Naive thymus-derived CD4-positive, alpha-beta T cell (primary cell): ENCODE results near the gene DDX41. TPM values are rescaled to one million over a fixed set of nuclear protein-coding genes. Genes with fewer than 3 reads are reported as not detected.
A peak's percentile ranks its signal among the peaks of the same experiment; 100 is the strongest.

Experiments
- ATAC-seq: fragments of 150-1000 bp; cut with Tn5 transposase; 2 replicates; pipeline ENCODE4 v1.10.0; 2021; ENCODE audit warnings: mild to moderate bottlenecking, moderate library complexity
- CTCF ChIA-PET: fragments of 350-600 bp; sonication (Branson Sonifier 250); formaldehyde crosslinking; loops from one replicate; lab custom pipeline; 2021; ENCODE audit warnings: antibody characterized with exemption; lab: Charles Lee
- POLR2A ChIA-PET: fragments of 350-600 bp; sonication (Branson Sonifier 250); formaldehyde crosslinking; loops from one replicate; lab custom pipeline; 2021; ENCODE audit warnings: antibody characterized with exemption, inconsistent platforms; lab: Charles Lee
- DNase-seq, 9 donors: peaks; one replicate each; pipeline versions ENCODE4 v3.0.0 to v3.0.0-alpha.2; 2020 to 2022; ENCODE audit warnings: mixed read lengths in 1 of 9
- H3K27ac ChIP-seq: one replicate; pipeline ENCODE4 v1.7.0; 2013; ENCODE audit warnings: mild to moderate bottlenecking, low read depth, low read length, moderate library complexity
- H3K27me3 ChIP-seq, 2 donors: one replicate each; pipeline ENCODE4 v1.7.0; 2013; ENCODE audit warnings: low read length in 2 of 2, mild to moderate bottlenecking in 2 of 2, moderate library complexity in 2 of 2; ENCODE audit not compliant: control insufficient read depth in 2 of 2, insufficient read depth in 2 of 2
- H3K36me3 ChIP-seq, 3 experiments: 1 replicate in 2 of 3; 2 replicates in 1 of 3; pipeline ENCODE4 v1.7.0; 2013; ENCODE audit warnings: low read length in 3 of 3, mild to moderate bottlenecking in 3 of 3, moderate library complexity in 1 of 3; ENCODE audit not compliant: insufficient read depth in 3 of 3, control insufficient read depth in 2 of 3
- H3K4me1 ChIP-seq, 2 donors: one replicate each; pipeline ENCODE4 v1.7.0; 2013; ENCODE audit warnings: low read length in 2 of 2, mild to moderate bottlenecking in 2 of 2, moderate library complexity in 1 of 2; ENCODE audit not compliant: control insufficient read depth in 2 of 2, insufficient read depth in 2 of 2
- H3K4me3 ChIP-seq: 2 replicates; pipeline ENCODE4 v1.7.0; 2013; ENCODE audit warnings: mild to moderate bottlenecking, low read length
- H3K9me3 ChIP-seq, 3 experiments: 1 replicate in 2 of 3; 2 replicates in 1 of 3; pipeline ENCODE4 v1.7.0; 2013; ENCODE audit warnings: low read length in 3 of 3; ENCODE audit not compliant: control insufficient read depth in 2 of 3
- H3K27ac Mint-ChIP-seq, 9 donors: one replicate each; pipeline ENCODE4 v1.8.0; 2020 to 2022; ENCODE audit warnings: mixed read lengths in 9 of 9, mild to moderate bottlenecking in 8 of 9, moderate library complexity in 5 of 9, inconsistent platforms in 2 of 9
- H3K27me3 Mint-ChIP-seq, 5 donors: one replicate each; pipeline ENCODE4 v1.8.0; 2021 to 2022; ENCODE audit warnings: mixed read lengths in 5 of 5, mild to moderate bottlenecking in 1 of 5
- H3K36me3 Mint-ChIP-seq, 5 donors: one replicate each; pipeline ENCODE4 v1.8.0; 2020 to 2022; ENCODE audit warnings: mixed read lengths in 5 of 5, mild to moderate bottlenecking in 3 of 5, inconsistent platforms in 1 of 5
- H3K4me1 Mint-ChIP-seq, 7 donors: one replicate each; pipeline ENCODE4 v1.8.0; 2020 to 2022; ENCODE audit warnings: mixed read lengths in 7 of 7, mild to moderate bottlenecking in 3 of 7, inconsistent platforms in 1 of 7
- H3K4me3 Mint-ChIP-seq, 10 donors: one replicate each; pipeline ENCODE4 v1.8.0; 2020 to 2022; ENCODE audit warnings: mild to moderate bottlenecking in 10 of 10, mixed read lengths in 10 of 10, moderate library complexity in 6 of 10, inconsistent platforms in 2 of 10
- H3K9me3 Mint-ChIP-seq, 11 donors: one replicate each; pipeline ENCODE4 v1.8.0; 2020 to 2022; ENCODE audit warnings: mixed read lengths in 11 of 11, mild to moderate bottlenecking in 4 of 11, inconsistent platforms in 1 of 11, moderate library complexity in 1 of 11
- intact Hi-C, 2 donors: fragments of 100-400 bp; cut with micrococcal nuclease; formaldehyde crosslinking; loops; one replicate each; pipeline ENCODE4 v1.15.1; 2023
- polyA plus RNA-seq, 2 donors: library from polyadenylated mRNA; unstranded; fragments of 300-500 nt; fragmentation: Illumina TruSeq; gene quantifications; one replicate each; pipeline ENCODE4 v1.2.3, GENCODE V29; 2021
- total RNA-seq, 6 experiments: library from RNA in 5 of 6; stranded (reverse) in 5 of 6; gene quantifications; 1 replicate in 5 of 6; 2 replicates in 1 of 6; pipeline ENCODE4 v1.2.3 and lab custom pipeline; 2021 to 2026

The DDX41 gene
- total and polyA plus RNA-seq, 7 experiments from 2014 or later, result 39.2 to 126 (median 71.8) TPM

DNA sequence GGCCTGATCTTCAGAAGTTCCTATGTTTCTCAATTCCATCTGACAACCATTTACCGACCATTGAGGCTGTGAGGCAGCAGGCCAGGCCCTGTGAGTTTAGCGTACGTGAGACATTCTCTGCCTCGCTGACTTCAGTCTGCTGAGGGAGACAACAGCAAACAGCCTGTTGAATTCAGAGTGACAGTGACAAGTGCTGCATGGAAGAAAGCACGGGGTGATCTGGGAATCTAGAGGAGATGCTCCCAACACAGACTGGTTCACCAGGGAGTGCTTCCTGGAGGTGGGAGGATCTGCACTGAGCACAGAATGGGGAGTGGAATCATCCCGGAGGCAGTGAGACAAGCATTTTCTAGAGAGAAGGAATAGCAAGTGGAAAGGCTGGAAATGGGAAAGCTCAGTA, 10.0 kb upstream of the DDX41 start:
- Mint-ChIP-seq H3K9me3 (peaks cover 0 to 2% (median 0%) of the 10 kb centered on the region in 11 donors), H3K4me1 (peaks cover 0 to 4% (median 0%) of the 10 kb centered on the region in 7 donors), H3K4me3 (no peak overlapping the region), H3K27ac (no peak overlapping the region), H3K27me3 (no peaks in the 10 kb centered on the region), H3K36me3 (peaks cover 0 to 10% (median 8%) of the 10 kb centered on the region in 5 donors)
- H3K4me3 ChIP-seq, result no peak overlapping the region
- no peaks in the 10 kb centered on the region for H3K4me1 ChIP-seq
- ChIA-PET POLR2A (no interaction called here), CTCF (no interaction called here)
- intact Hi-C loops, result no loop called here
- no peaks in the 10 kb centered on the region for H3K27me3 ChIP-seq
- no peak overlapping the region for H3K27ac ChIP-seq
- DNase-seq (no peak), ATAC-seq (no peak)
- H3K9me3 ChIP-seq, result no peaks in the 10 kb centered on the region
- H3K36me3 ChIP-seq, result peaks cover 0 to 89% (median 10%) of the 10 kb centered on the region in 3 experiments

DNA sequence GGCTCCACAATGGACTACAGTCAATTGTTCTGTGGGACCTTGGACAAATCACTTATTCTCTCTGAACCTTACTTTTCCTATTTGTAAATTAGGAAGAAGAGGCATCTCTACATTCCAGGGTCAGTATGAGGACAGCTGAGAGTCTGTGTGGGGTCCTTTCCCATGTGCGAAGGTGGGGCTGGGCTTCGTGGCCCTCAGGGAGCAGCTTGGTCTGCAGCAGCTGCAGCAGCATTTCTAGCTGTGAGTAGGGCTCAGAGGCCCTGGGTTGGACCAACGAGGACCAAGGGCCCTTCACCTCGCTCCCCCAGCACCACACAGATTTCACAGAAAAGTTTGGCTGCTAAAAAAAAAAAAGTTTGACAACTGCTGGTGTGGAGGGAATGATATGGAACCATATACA, 9.4 kb upstream of the DDX41 start:
- H3K4me1 Mint-ChIP-seq, result peaks cover 0 to 10% (median 5%) of the 10 kb centered on the region in 7 donors
- ATAC-seq, result no peak

DNA sequence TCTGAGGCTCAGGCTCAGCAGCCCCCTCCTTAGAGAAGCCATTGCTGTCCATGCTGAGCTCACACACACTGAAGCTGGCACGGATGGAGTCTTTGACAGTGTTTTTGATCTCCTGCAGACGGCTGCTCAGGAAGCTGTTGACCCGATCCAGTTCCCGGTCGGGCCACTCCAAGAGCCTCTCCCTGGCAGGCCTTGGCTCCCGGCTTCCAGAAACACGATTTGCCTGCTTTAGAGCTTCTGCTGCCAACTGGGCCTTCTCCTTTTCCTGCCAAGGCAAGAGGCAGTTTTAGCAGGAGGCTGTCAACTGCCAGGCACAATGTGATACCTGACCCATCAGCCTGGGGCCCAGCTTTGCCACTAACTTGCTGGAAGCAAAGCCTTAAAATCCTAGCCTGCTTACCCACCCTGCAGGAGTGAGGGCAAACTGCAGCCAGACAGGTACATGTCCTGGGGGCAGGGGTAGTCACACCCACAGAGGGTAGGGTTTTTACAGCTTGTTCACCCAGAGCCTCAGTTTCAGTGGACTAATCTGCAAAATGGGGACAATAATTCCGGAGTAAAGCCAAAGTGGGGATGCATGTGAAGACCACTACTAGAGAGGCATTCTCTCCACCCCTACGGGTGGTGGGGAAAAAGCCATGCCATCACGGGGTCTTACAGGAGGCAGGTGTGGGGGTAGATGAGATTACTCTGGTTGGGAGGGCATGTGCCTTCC, 8.3 kb upstream of the DDX41 start:
- DNase-seq (no peak), ATAC-seq (no peak)
- ChIA-PET CTCF (interaction anchor here (1.1 kb wide), 1 partner anchor 221 kb away, joined by 3 read pairs; the partner anchor contains the start of gene PRELID1), POLR2A (interaction anchor here (1.0 kb wide), 1 partner anchor 9 kb away, joined by 3 read pairs; no protein-coding TSS in a partner anchor)
- Mint-ChIP-seq H3K4me3 (no peak overlapping the region), H3K27ac (no peak overlapping the region), H3K9me3 (no peaks in the 10 kb centered on the region), H3K4me1 (peaks cover 6 to 20% (median 11%) of the 10 kb centered on the region in 7 donors), H3K27me3 (no peaks in the 10 kb centered on the region), H3K36me3 (peaks cover 0 to 7% (median 4%) of the 10 kb centered on the region in 5 donors)
- Histone ChIP-seq H3K4me3 (no peak overlapping the region), H3K4me1 (peaks cover 0 to 6% of the 10 kb centered on the region in 2 donors), H3K27ac (no peak overlapping the region), H3K36me3 (peaks cover 0 to 89% (median 10%) of the 10 kb centered on the region in 3 experiments), H3K9me3 (no peaks in the 10 kb centered on the region), H3K27me3 (no peaks in the 10 kb centered on the region)
- intact Hi-C loops, result no loop called here

More for the DNA sequence above, 9.4 kb upstream of the DDX41 start:
- Histone ChIP-seq H3K4me3 (no peak overlapping the region), H3K27ac (no peak overlapping the region), H3K27me3 (no peaks in the 10 kb centered on the region), H3K4me1 (peaks cover 0 to 4% of the 10 kb centered on the region in 2 donors), H3K36me3 (peaks cover 0 to 89% (median 10%) of the 10 kb centered on the region in 3 experiments), H3K9me3 (no peaks in the 10 kb centered on the region)
- peaks cover 0 to 11% (median 7%) of the 10 kb centered on the region in 5 donors for H3K36me3 Mint-ChIP-seq
- intact Hi-C loops, result no loop called here
- H3K4me3 Mint-ChIP-seq, result no peak overlapping the region
- CTCF ChIA-PET, result no interaction called here
- no peak overlapping the region for H3K27ac Mint-ChIP-seq
- peaks cover 0 to 2% (median 0%) of the 10 kb centered on the region in 11 donors for H3K9me3 Mint-ChIP-seq
- no peak for DNase-seq
- no peaks in the 10 kb centered on the region for H3K27me3 Mint-ChIP-seq
- POLR2A ChIA-PET, result interaction anchor here (0.6 to 1.0 kb wide), 3 partner anchors 10 to 140 kb away, joined by 3 to 4 read pairs (median 3); no protein-coding TSS in a partner anchor

DNA sequence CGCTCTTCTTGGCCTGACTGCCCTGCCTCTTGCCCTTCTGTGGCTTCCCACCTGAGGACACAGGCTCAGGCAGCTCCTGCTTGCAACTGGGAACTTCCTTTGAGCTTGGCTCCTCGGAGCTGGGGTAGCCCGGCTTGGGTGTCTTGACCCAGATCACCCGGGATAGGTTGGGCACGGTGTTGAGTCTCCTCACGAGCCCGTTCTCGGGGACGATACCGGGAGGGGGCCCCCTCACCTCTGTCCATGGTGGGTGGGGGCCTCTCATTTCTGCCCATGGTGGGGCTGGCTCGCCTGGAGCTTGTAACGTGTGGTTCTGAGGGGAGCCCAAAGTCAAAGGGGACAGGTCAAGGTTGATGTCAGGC, 7.8 kb upstream of the DDX41 start:
- CTCF ChIA-PET, result interaction anchor here (1.1 kb wide), 1 partner anchor 221 kb away, joined by 3 read pairs; the partner anchor contains the start of gene PRELID1
- no peak for ATAC-seq
- no peak overlapping the region for H3K4me3 ChIP-seq
- peaks cover 0 to 6% of the 10 kb centered on the region in 2 donors for H3K4me1 ChIP-seq
- no peaks in the 10 kb centered on the region for H3K9me3 ChIP-seq
- no peaks in the 10 kb centered on the region for H3K9me3 Mint-ChIP-seq
- no peaks in the 10 kb centered on the region for H3K27me3 ChIP-seq
- no peak for DNase-seq
- H3K27ac ChIP-seq, result no peak overlapping the region
- intact Hi-C loops, result no loop called here
- H3K36me3 Mint-ChIP-seq, result peaks cover 0 to 6% (median 4%) of the 10 kb centered on the region in 5 donors
- no peak overlapping the region for H3K4me3 Mint-ChIP-seq
- peaks cover 0 to 84% (median 6%) of the 10 kb centered on the region in 3 experiments for H3K36me3 ChIP-seq
- H3K27ac Mint-ChIP-seq, result no peak overlapping the region
- no peaks in the 10 kb centered on the region for H3K27me3 Mint-ChIP-seq
- POLR2A ChIA-PET, result interaction anchor here (0.6 kb wide), 1 partner anchor 628 kb away, joined by 4 read pairs; no protein-coding TSS in a partner anchor
- H3K4me1 Mint-ChIP-seq, result peaks cover 12 to 25% (median 17%) of the 10 kb centered on the region in 7 donors

DNA sequence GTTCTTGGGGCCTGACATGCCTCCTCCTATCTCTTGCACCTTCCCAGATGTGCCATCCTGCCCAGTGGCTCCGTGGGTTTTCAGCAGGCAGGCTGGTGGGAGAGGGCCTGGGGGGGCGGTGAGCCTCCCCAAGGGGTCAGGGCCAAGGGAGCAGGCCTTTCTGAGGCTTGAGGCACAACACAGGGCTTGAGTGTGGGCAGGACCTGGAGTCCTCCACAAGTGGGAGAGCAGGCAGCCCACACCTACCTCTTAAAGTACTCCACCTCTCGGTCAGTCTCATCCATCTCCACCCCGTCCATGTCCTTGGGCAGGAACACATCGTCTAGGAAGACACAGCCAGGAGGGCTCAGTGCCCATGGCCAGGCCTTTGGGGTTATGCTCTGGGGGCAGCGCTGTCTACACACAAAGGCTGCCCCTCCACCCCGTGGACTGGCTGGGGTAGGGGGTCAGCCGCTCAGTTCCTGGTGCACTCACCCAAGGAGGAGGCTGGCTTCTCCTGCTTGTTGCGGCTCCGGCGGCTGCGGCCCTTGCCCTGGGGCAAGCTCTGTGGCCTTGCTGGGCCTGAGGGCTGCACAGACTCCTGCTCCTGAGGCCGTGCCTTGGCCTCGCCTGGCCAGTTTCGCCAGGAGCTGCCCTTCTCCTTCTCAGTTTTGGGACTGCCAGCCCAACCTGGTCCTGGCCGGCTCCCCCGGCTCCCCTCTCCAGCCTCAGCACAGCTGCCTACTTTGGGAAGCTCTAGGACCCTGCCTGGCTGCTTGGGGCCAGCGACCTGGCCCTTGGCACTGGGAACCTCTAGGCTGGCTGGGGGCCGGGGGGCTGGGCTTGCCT, 7.2 kb upstream of the DDX41 start:
- Mint-ChIP-seq H3K36me3 (peaks cover 0 to 6% (median 3%) of the 10 kb centered on the region in 5 donors), H3K27ac (peak overlapping the region in 1 of 9 donors; percentile 56), H3K9me3 (no peaks in the 10 kb centered on the region), H3K4me3 (no peak overlapping the region), H3K4me1 (peaks cover 15 to 28% (median 22%) of the 10 kb centered on the region in 7 donors), H3K27me3 (no peaks in the 10 kb centered on the region)
- intact Hi-C loops, result no loop called here
- peaks cover 6% of the 10 kb centered on the region in 2 donors for H3K4me1 ChIP-seq
- ATAC-seq (no peak), DNase-seq (no peak)
- ChIA-PET POLR2A (interaction anchor here (0.6 kb wide), 1 partner anchor 629 kb away, joined by 4 read pairs; no protein-coding TSS in a partner anchor), CTCF (interaction anchor here (1.1 kb wide), 1 partner anchor 220 kb away, joined by 3 read pairs; the partner anchor contains the start of gene PRELID1)
- H3K9me3 ChIP-seq, result no peaks in the 10 kb centered on the region
- H3K36me3 ChIP-seq, result peaks cover 0 to 78% (median 3%) of the 10 kb centered on the region in 3 experiments
- no peak overlapping the region for H3K4me3 ChIP-seq
- no peak overlapping the region for H3K27ac ChIP-seq
- H3K27me3 ChIP-seq, result no peaks in the 10 kb centered on the region

DNA sequence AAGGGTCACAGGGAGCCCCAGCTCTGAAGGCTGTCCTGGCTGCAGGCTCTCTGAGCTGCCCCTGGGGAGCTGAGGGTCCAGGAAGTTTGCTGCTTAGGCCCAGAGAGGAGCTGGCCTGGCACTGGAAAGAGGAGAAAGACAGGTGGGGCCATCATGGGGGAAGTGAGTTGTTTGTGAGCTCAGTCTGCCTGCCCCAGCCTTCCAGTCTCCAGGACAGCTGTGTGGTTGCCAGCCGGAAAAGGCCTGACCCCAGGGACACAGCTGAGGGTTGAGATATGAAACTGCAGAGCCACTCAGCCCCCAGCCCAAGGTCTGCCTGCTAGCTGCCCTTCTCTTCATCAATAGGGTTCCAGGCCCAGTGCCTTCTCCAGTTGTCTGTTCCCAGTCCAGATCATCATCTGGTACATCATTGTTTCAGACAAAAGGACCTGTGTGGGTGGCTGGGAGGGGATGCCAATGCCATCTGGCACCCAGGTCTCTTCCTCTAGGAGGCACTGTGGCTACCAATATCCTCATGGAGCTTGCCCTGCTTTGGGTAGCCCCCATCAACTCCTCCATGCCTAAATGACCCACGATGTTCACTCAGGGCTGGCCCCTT, 4.3 kb upstream of the DDX41 start:
- no peak for DNase-seq
- Mint-ChIP-seq H3K9me3 (no peaks in the 10 kb centered on the region), H3K27me3 (peaks cover 0 to 2% (median 0%) of the 10 kb centered on the region in 5 donors), H3K4me3 (peak overlapping the region in 1 of 10 donors; percentile 32), H3K27ac (peak overlapping the region in 5 of 9 donors; percentile 30 to 72 (median 62)), H3K4me1 (peaks cover 28 to 44% (median 34%) of the 10 kb centered on the region in 7 donors), H3K36me3 (peaks cover 3 to 14% (median 5%) of the 10 kb centered on the region in 5 donors)
- ATAC-seq, result no peak
- POLR2A ChIA-PET, result interaction anchor here (1.4 kb wide), 2 partner anchors 10 to 78 kb away, joined by 3 read pairs; no protein-coding TSS in a partner anchor
- intact Hi-C loops, result no loop called here
- H3K4me3 ChIP-seq, result no peak overlapping the region
- peaks cover 0 to 54% (median 0%) of the 10 kb centered on the region in 3 experiments for H3K36me3 ChIP-seq
- H3K27me3 ChIP-seq, result no peaks in the 10 kb centered on the region
- H3K4me1 ChIP-seq, result peaks cover 9 to 12% of the 10 kb centered on the region in 2 donors
- H3K27ac ChIP-seq, result peak overlapping the region; percentile 24
- H3K9me3 ChIP-seq, result no peaks in the 10 kb centered on the region
- CTCF ChIA-PET, result interaction anchor here (0.7 kb wide), 2 partner anchors 24 to 130 kb away, joined by 3 read pairs; no protein-coding TSS in a partner anchor
